ENCODE measurements around the gene TIMM17A.

TIMM17A gene

GRCh38 chr1:201916649-201917249, 38.6 kb upstream of the TIMM17A start:
- H3K9me3 ChIP-seq (ENCODE audit: insufficient read depth, low read length): no peaks in the 10 kb centered on the region
- no peak for TF ChIP-seq YY1 (IDR thresholded peaks at IDR 0.05; ENCODE audit: insufficient read depth, insufficient read length)
- no peak for TF ChIP-seq ZNF274 (IDR thresholded peaks at IDR 0.05; ENCODE audit: low read depth, low read length)
- no peak for TF ChIP-seq SUZ12 (IDR thresholded peaks at IDR 0.05; ENCODE audit: extremely low read depth, insufficient read depth, insufficient read length)
- H3K36me3 ChIP-seq (ENCODE audit: insufficient read depth, insufficient read length, low read length): no peaks in the 10 kb centered on the region
- H3K4me3 ChIP-seq (ENCODE audit: insufficient read length, low read depth): no peak overlapping the region
- no peak for DNase-seq (ENCODE audit: low read depth, low spot score)
- no peak overlapping the region for H3K9ac ChIP-seq (ENCODE audit: insufficient read length, low read depth)
- H3K4me1 ChIP-seq (ENCODE audit: insufficient read depth, insufficient read length): peaks cover 9% of the 10 kb centered on the region
- no peaks in the 10 kb centered on the region for H3K27me3 ChIP-seq (ENCODE audit: insufficient read depth, insufficient read length)

GRCh38 chr1:201917362-201918033, 37.8 kb upstream of the TIMM17A start:
- no peak overlapping the region for H3K4me3 ChIP-seq (ENCODE audit: insufficient read length, low read depth)
- H3K9ac ChIP-seq (ENCODE audit: insufficient read length, low read depth): no peak overlapping the region
- H3K4me1 ChIP-seq (ENCODE audit: insufficient read depth, insufficient read length): peaks cover 9% of the 10 kb centered on the region
- no peaks in the 10 kb centered on the region for H3K36me3 ChIP-seq (ENCODE audit: insufficient read depth, insufficient read length, low read length)
- H3K27me3 ChIP-seq (ENCODE audit: insufficient read depth, insufficient read length): no peaks in the 10 kb centered on the region
- 0 out of 2 replicates have a peak, but pooled peaks cover 3% of the 10 kb centered on the region for H3K9me3 ChIP-seq (ENCODE audit: insufficient read depth, low read length)
- no peak for TF ChIP-seq YY1 (IDR thresholded peaks at IDR 0.05; ENCODE audit: insufficient read depth, insufficient read length)
- TF ChIP-seq SUZ12 (IDR thresholded peaks at IDR 0.05; ENCODE audit: extremely low read depth, insufficient read depth, insufficient read length): no peak
- TF ChIP-seq ZNF274 (IDR thresholded peaks at IDR 0.05; ENCODE audit: low read depth, low read length): no peak
- DNase-seq (ENCODE audit: low read depth, low spot score): no peak

GRCh38 chr1:201918343-201918742, 37.0 kb upstream of the TIMM17A start:
- TF ChIP-seq SUZ12 (IDR thresholded peaks at IDR 0.05; ENCODE audit: extremely low read depth, insufficient read depth, insufficient read length): no peak
- H3K4me3 ChIP-seq (ENCODE audit: insufficient read length, low read depth): no peak overlapping the region
- no peak overlapping the region for H3K9ac ChIP-seq (ENCODE audit: insufficient read length, low read depth)
- DNase-seq (ENCODE audit: low read depth, low spot score): no peak
- H3K27me3 ChIP-seq (ENCODE audit: insufficient read depth, insufficient read length): no peaks in the 10 kb centered on the region
- peaks cover 9% of the 10 kb centered on the region for H3K4me1 ChIP-seq (ENCODE audit: insufficient read depth, insufficient read length)
- H3K9me3 ChIP-seq (ENCODE audit: insufficient read depth, low read length): 0 out of 2 replicates have a peak, but pooled peaks cover 3% of the 10 kb centered on the region
- H3K36me3 ChIP-seq (ENCODE audit: insufficient read depth, insufficient read length, low read length): no peaks in the 10 kb centered on the region

GRCh38 chr1:201921952-201922558, 33.2 kb upstream of the TIMM17A start:
- TF ChIP-seq YY1 (IDR thresholded peaks at IDR 0.05; ENCODE audit: insufficient read depth, insufficient read length) (no peak), SUZ12 (IDR thresholded peaks at IDR 0.05; ENCODE audit: extremely low read depth, insufficient read depth, insufficient read length) (no peak), ZNF274 (IDR thresholded peaks at IDR 0.05; ENCODE audit: low read depth, low read length) (no peak)
- no peak for DNase-seq (ENCODE audit: low read depth, low spot score)
- H3K9ac ChIP-seq (ENCODE audit: insufficient read length, low read depth): no peak overlapping the region
- peaks cover 4% of the 10 kb centered on the region for H3K4me1 ChIP-seq (ENCODE audit: insufficient read depth, insufficient read length)
- no peaks in the 10 kb centered on the region for H3K36me3 ChIP-seq (ENCODE audit: insufficient read depth, insufficient read length, low read length)
- 0 out of 2 replicates have a peak, but pooled peaks cover 3% of the 10 kb centered on the region for H3K9me3 ChIP-seq (ENCODE audit: insufficient read depth, low read length)
- no peaks in the 10 kb centered on the region for H3K27me3 ChIP-seq (ENCODE audit: insufficient read depth, insufficient read length)
- no peak overlapping the region for H3K4me3 ChIP-seq (ENCODE audit: insufficient read length, low read depth)

GRCh38 chr1:201925301-201925567, 30.1 kb upstream of the TIMM17A start:
- no peaks in the 10 kb centered on the region for H3K4me1 ChIP-seq (ENCODE audit: insufficient read depth, insufficient read length)
- H3K9me3 ChIP-seq (ENCODE audit: insufficient read depth, low read length): 0 out of 2 replicates have a peak, but pooled peaks cover 3% of the 10 kb centered on the region
- no peak for DNase-seq (ENCODE audit: low read depth, low spot score)

GRCh38 chr1:201925981-201926645, 29.2 kb upstream of the TIMM17A start:
- Histone ChIP-seq H3K9ac (ENCODE audit: insufficient read length, low read depth) (no peak overlapping the region), H3K4me1 (ENCODE audit: insufficient read depth, insufficient read length) (no peaks in the 10 kb centered on the region), H3K4me3 (ENCODE audit: insufficient read length, low read depth) (no peak overlapping the region), H3K27me3 (ENCODE audit: insufficient read depth, insufficient read length) (peaks cover 4% of the 10 kb centered on the region), H3K9me3 (ENCODE audit: insufficient read depth, low read length) (0 out of 2 replicates have a peak, but pooled peaks cover 3% of the 10 kb centered on the region), H3K36me3 (ENCODE audit: insufficient read depth, insufficient read length, low read length) (no peaks in the 10 kb centered on the region)
- DNase-seq (ENCODE audit: low read depth, low spot score): no peak
- no peak for TF ChIP-seq YY1 (IDR thresholded peaks at IDR 0.05; ENCODE audit: insufficient read depth, insufficient read length)
- TF ChIP-seq SUZ12 (IDR thresholded peaks at IDR 0.05; ENCODE audit: extremely low read depth, insufficient read depth, insufficient read length): no peak
- no peak for TF ChIP-seq ZNF274 (IDR thresholded peaks at IDR 0.05; ENCODE audit: low read depth, low read length)

More at GRCh38 chr1:201925301-201925567, 30.1 kb upstream of the TIMM17A start:
- Histone ChIP-seq H3K9ac (ENCODE audit: insufficient read length, low read depth) (no peak overlapping the region), H3K36me3 (ENCODE audit: insufficient read depth, insufficient read length, low read length) (no peaks in the 10 kb centered on the region), H3K4me3 (ENCODE audit: insufficient read length, low read depth) (no peak overlapping the region), H3K27me3 (ENCODE audit: insufficient read depth, insufficient read length) (peaks cover 4% of the 10 kb centered on the region)
- TF ChIP-seq ZNF274 (IDR thresholded peaks at IDR 0.05; ENCODE audit: low read depth, low read length) (no peak), YY1 (IDR thresholded peaks at IDR 0.05; ENCODE audit: insufficient read depth, insufficient read length) (no peak), SUZ12 (IDR thresholded peaks at IDR 0.05; ENCODE audit: extremely low read depth, insufficient read depth, insufficient read length) (no peak)

- TF ChIP-seq SUZ12 (IDR thresholded peaks at IDR 0.05; ENCODE audit: extremely low read depth, insufficient read depth, insufficient read length) (no peak), YY1 (IDR thresholded peaks at IDR 0.05; ENCODE audit: insufficient read depth, insufficient read length) (no peak), ZNF274 (IDR thresholded peaks at IDR 0.05; ENCODE audit: low read depth, low read length) (no peak)
- no peak for DNase-seq (ENCODE audit: low read depth, low spot score)
- no peaks in the 10 kb centered on the region for H3K4me1 ChIP-seq (ENCODE audit: insufficient read depth, insufficient read length)
- no peaks in the 10 kb centered on the region for H3K9me3 ChIP-seq (ENCODE audit: insufficient read depth, low read length)
- H3K27me3 ChIP-seq (ENCODE audit: insufficient read depth, insufficient read length): peaks cover 4% of the 10 kb centered on the region
- no peak overlapping the region for H3K9ac ChIP-seq (ENCODE audit: insufficient read length, low read depth)
- H3K4me3 ChIP-seq (ENCODE audit: insufficient read length, low read depth): no peak overlapping the region
- no peaks in the 10 kb centered on the region for H3K36me3 ChIP-seq (ENCODE audit: insufficient read depth, insufficient read length, low read length)
Measured at GRCh38 chr1:201928266-201928665, 27.0 kb upstream of the TIMM17A start.

Data from NT2/D1 (cell line).